Retina (tissue), 1 donor: ENCODE data around the gene DEPDC1.
"Not testable (repeated sequence)": the region's sequence is repeated elsewhere in the genome, so short reads cannot be mapped to it uniquely, and the experiment has no call there.

ENCODE experiments used
- DNase-seq: peaks from one replicate; pipeline ENCODE4 v3.0.0-alpha.2; 2016

DEPDC1 gene

GRCh38 chr1:68476626-68477025, 20.3 kb downstream of the DEPDC1 start:
- DNase-seq = not testable (repeated sequence)

GRCh38 chr1:68473060-68473459, 23.8 kb downstream of the DEPDC1 start:
- no peak for DNase-seq

DNA sequence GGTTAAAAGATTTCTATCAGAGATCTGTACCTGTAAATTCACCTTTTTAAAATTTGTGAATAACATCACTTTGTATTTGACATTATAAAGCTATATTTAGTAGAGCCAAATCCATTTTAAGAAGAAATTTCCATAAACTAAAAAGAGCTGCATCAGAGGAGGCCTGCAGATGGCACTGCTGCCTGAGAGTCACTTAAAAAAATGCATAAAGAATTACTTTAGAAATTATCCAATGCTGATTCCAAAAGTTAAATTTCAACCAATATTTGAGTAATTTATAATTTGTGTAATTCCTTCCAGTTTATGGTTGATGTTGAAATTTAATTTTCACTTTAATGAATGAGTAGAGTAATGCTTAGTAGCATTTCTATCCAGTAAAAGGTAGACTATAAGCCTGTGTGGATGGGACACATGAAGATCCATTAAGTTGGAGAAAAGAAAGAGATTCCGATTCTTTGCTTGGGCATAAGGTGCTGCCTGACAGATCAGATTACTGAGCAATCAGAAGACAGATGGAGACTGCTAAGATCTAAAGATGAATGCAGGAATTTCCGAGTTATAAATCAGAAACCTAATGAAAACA, 26.4 kb downstream of the DEPDC1 start:
- DNase-seq = no peak

- DNase-seq = peak; percentile 14
These were observed 32.0 kb downstream of the DEPDC1 start for GRCh38 chr1:68464891-68465290.

DNA sequence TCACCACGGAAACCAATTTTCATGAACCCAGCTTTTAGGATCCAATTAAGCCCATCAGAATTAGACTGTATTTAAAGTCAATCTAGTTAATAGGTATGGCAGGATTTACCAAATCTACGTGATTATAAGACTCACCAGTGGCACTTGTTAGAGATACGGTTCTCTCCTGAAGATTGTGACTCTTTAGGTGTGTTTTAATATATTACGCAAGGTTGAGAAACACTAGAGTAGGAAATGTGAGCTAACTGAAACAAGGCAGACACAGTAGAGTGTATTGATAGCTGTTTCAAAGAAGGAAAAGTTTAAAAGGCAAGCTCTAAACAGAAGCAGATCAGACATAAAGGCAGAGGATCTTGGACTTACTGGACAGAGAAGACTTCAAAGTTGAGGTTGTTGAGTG, 35.9 kb downstream of the DEPDC1 start:
- DNase-seq = no peak

- DNase-seq = no peak
These were observed 37.1 kb downstream of the DEPDC1 start for GRCh38 chr1:68459796-68460195.

DNA sequence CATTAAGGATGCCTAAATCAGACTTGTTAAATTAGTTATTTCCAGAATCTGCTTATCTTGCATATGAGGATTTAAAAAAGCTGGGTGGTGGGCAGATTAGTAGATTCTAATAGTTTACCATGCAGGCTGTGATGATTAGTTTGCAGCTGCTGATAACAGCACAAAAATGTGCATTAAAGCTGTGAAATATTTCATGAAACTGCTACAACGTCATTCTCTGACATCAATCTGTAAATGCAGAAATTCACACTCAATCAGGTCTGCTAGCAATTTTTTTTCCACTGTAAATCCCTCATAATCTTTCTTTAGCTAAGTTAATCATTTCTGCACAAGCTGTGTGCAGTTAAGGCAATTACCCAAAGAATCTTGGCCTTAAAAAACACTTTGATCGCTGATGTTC, 37.8 kb downstream of the DEPDC1 start:
- no peak for DNase-seq

DNA sequence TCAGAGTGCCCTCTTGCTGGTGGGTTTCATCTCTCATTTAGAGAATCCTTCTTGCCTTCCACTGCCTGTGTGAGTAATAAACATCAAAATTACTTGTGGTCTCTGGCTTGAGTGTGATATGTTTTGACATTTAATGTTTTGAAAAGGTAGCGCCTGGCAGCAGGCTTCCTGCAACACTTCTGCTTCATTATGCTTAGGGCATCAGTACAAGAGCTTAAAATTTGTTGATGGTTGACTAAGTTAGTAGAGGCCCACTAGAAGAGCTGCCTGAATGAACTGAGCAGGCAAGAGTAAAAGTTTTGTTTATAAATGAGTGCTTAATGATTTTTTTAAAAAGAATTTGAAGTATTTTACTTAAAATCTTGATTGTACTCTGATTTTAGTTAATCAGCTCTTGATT, 40.7 kb downstream of the DEPDC1 start:
- DNase-seq = no peak

GRCh38 chr1:68454534-68454933, 42.3 kb downstream of the DEPDC1 start:
- no peak for DNase-seq

DNA sequence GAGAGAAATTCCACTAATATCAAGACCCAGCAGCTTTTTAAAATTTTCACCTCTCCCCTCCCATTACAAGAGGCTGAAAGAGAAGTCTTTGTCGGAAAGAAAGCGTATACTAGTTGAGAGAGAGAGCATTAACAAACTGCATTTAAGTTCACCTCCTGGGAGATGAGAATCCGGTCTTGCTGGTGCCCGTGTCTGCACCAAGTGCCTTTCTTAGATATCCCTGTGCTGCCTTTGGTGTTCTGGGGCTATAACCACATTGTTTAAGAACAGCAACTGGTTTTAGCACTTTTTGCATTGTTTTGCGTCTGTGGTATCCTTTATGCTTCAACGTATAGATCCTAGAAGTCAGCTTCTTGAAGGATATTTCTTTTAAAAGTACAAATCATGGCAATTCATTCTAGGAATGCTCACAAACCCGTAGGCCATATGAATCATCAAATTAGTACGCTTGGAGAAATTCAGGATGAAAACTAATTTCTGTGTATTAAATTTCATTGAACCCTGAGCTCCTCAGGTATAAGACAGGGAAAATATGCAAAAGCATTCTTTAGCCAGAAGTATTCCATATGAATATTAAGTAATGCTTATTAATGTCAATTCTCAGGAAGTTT, 43.7 kb downstream of the DEPDC1 start:
- no peak for DNase-seq

- DNase-seq = no peak
These were observed 47.0 kb downstream of the DEPDC1 start, which contains the start of gene RPE65 for GRCh38 chr1:68449901-68450300. Gene RPE65, minus strand, starts transcription at chr1:68449954. Its CDS starts 49 bp downstream, at chr1:68449905.

GRCh38 chr1:68448365-68448764, 48.5 kb downstream of the DEPDC1 start:
- DNase-seq = no peak

DNA sequence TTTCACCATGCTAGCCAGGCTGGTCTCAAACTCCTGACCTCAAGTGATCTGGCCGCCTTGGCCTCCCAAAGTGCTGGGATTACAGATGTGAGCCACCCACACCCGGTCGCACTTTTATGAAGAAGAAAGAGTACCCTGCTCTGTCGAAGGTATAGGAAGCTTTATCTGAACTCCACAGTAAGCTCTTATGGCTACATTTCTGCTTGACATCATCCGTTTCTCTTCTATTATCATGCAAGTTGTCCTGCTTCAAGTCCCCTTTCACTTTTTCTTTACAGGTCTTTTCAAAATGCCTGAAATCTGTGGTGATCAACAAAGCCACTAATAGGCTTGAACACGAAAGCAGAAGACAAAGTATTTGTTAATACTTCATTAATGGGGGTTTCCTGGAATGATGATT, 51.2 kb downstream of the DEPDC1 start:
- DNase-seq = no peak

GRCh38 chr1:68442822-68443556, 53.9 kb downstream of the DEPDC1 start:
- DNase-seq = no peak

DNA sequence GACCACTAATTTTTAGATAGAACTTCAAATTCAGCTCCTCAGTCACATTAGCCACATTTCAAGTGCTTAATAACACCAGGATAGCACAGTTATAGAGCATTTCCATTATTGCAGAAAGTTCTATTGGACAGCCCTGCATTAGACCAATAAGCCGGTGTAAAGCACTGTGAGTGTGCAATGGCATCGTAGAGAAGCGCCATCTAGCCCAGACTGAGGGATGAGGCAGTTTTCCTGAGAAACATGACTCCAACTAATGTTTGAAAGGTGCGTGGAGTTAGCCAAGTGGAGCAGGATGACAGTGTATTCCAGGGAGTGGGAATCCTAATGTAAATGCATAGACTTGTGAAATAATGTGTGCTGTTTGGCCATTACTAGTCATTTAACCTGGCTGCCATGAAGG, 54.9 kb downstream of the DEPDC1 start:
- no peak for DNase-seq

DNA sequence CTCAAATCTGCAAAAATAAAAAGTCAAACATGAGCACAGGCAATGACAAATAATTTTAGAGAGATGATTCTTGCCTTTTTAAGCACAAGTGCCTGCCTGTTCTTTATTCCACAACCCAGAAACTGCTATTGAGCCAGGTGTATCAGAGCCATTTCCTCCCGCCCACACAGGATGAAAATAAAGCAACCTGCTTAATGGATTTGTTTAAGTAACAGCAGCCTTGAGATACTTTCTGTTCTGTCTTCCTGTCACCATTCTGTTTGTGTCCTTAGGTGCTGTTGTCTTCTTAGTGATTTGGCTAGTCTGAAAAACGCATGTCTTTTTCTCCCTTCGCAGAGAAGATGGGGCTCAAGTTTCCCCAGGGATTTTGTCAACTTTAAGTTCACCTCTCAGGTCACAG, 58.6 kb downstream of the DEPDC1 start:
- DNase-seq = no peak

- no peak for DNase-seq
These were observed 63.5 kb downstream of the DEPDC1 start for GRCh38 chr1:68433395-68433794.

DNA sequence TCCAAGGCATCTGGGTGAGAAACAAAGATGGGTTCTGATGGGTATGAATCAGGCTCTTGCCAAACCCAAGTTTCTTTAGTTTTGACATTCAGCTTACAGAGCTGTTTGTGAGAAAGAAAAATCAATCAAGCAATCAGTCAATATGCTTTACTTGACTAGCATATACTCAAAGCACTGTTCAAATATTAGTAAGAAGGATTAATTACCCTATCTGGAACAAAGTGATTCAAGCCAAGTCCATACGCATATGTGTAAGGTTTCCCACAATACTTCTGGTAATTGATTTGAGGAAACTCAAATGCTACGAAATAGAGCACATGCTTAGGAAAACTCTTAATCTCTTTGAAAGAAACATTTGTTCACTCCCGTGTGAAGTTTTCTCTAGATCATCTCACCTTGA, 65.8 kb downstream of the DEPDC1 start:
- DNase-seq = no peak

DNA sequence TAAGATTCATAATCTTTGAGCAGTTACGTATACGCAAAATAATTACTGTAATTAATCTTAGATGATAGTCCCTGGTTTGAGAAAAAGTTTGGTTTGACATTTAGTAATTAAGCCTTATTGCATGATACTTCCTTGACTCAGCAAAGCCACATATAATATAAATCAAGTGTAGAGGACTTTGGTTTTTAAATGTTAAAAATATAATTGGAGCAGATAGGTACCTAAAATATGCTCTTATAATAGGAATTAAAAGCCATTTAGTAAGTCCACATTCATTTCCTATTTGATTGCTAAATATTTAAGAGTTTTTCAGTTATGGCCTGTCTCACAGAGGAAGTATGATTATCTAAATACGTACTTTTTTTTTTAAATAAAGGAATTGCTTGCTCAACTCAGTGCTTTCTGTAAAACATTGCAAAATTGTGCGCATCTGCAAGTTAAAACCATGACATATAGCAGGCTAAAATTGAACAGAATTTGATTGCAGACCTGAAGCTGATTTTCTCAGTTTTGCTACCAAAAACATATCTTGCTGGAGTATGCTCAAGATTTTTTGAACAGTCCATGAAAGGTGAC, 67.6 kb downstream of the DEPDC1 start:
- no peak for DNase-seq

GRCh38 chr1:68426594-68426993, 70.3 kb downstream of the DEPDC1 start:
- no peak for DNase-seq
